IPS-18a (cell line): ENCODE data around the gene SLC7A9.

Experiments used
- H3K27ac ChIP-seq: one replicate; pipeline ENCODE4 v1.5.1; 2013; ENCODE audit warnings: low read length
- H3K27me3 ChIP-seq: one replicate; pipeline ENCODE4 v1.6.1; 2013; ENCODE audit warnings: mild to moderate bottlenecking, low read length; ENCODE audit not compliant: control insufficient read depth, insufficient read depth
- H3K36me3 ChIP-seq: one replicate; pipeline ENCODE4 v1.6.1; 2013; ENCODE audit warnings: low read depth, low read length; ENCODE audit not compliant: control insufficient read depth
- H3K4me1 ChIP-seq: one replicate; pipeline ENCODE4 v1.6.1; 2013; ENCODE audit warnings: low read depth, low read length; ENCODE audit not compliant: control insufficient read depth
- H3K4me3 ChIP-seq: one replicate; pipeline ENCODE4 v1.5.1; 2013; ENCODE audit warnings: low read length
- H3K9ac ChIP-seq: one replicate; pipeline ENCODE4 v1.6.1; 2013; ENCODE audit warnings: mild to moderate bottlenecking, low read length, moderate library complexity
- H3K9me3 ChIP-seq: one replicate; pipeline ENCODE4 v1.6.1; 2013; ENCODE audit warnings: low read depth, low read length; ENCODE audit not compliant: control insufficient read depth

SLC7A9 gene

DNA sequence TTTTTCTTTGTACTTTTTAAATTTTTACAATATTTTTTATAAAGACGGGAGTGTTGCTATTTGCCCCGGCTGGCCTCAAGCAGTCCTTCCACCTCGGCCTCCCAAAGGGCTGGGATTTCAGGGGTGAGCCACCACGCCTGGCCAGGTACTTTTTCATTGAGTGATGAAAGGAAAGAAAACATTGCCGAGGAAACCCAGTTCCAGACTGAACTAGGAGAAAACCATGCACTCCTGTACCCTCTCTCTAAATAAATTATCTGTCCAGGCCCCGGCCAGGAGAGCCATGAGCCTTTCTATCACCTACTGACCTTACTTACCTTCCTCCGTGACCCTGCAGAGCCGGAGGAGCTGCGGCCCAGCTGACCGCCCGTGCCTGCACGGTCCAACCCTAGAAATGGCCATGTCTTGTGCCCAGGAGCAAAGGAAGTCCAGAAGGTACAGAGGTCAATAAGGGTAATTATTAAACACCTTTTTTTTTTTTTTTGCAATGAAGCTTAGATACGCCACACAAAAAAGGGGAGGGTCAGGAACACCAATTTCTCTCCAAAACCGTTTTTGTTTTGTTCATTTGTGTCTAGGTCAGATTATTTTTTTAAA lies at the start of gene SLC7A9:
Gene SLC7A9 (minus strand): TSS at position 399 of the 597 bp plus-strand sequence. CDS start 1,233 bp downstream, outside the sequence.
- no peaks in the 10 kb centered on the region for H3K36me3 ChIP-seq
- H3K4me3 ChIP-seq, result no peak within 1 kb of the TSS
- H3K9me3 ChIP-seq, result no peaks in the 10 kb centered on the region
- no peak within 1 kb of the TSS for H3K9ac ChIP-seq
- no peaks in the 10 kb centered on the region for H3K27me3 ChIP-seq
- H3K27ac ChIP-seq, result no peak within 1 kb of the TSS
- H3K4me1 ChIP-seq, result peaks cover 7% of the 10 kb centered on the region

GRCh38 chr19:32919365-32919764 lies 49.8 kb upstream of the SLC7A9 start:
- H3K36me3 ChIP-seq, result peaks cover 4% of the 10 kb centered on the region
- H3K27ac ChIP-seq, result no peak overlapping the region

DNA sequence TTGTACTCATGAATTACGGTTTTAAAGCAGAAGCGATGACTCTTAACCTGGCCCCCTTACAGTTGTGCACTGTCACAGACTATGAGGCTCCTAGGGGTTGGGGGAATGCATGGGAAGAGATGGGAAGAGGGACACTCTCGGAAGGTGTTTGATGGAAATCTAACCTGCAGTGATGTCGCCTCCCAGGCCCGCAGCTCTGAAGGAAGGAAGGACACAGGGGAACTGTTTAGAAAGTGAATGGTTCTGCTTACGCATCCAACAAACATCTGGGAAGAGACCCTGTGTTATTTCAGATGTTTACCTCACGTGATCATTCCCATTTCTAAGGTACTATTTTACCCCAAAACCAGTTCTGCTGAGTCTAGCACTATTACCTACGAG lies 48.0 kb upstream of the SLC7A9 start:
- Histone ChIP-seq H3K9me3 (no peaks in the 10 kb centered on the region), H3K27ac (no peak overlapping the region), H3K27me3 (no peaks in the 10 kb centered on the region), H3K9ac (no peak overlapping the region), H3K36me3 (no peaks in the 10 kb centered on the region), H3K4me1 (peaks cover 10% of the 10 kb centered on the region), H3K4me3 (no peak overlapping the region)

More at GRCh38 chr19:32919365-32919764, 49.8 kb upstream of the SLC7A9 start:
- Histone ChIP-seq H3K4me3 (no peak overlapping the region), H3K9me3 (no peaks in the 10 kb centered on the region), H3K9ac (no peak overlapping the region), H3K27me3 (no peaks in the 10 kb centered on the region), H3K4me1 (peaks cover 10% of the 10 kb centered on the region)

GRCh38 chr19:32916969-32917615 lies 47.5 kb upstream of the SLC7A9 start:
- no peak overlapping the region for H3K9ac ChIP-seq
- peaks cover 10% of the 10 kb centered on the region for H3K4me1 ChIP-seq
- no peak overlapping the region for H3K27ac ChIP-seq
- no peaks in the 10 kb centered on the region for H3K9me3 ChIP-seq
- no peaks in the 10 kb centered on the region for H3K27me3 ChIP-seq
- no peaks in the 10 kb centered on the region for H3K36me3 ChIP-seq
- H3K4me3 ChIP-seq, result no peak overlapping the region

- Histone ChIP-seq H3K36me3 (no peaks in the 10 kb centered on the region), H3K4me3 (no peak overlapping the region), H3K9ac (no peak overlapping the region), H3K27ac (no peak overlapping the region), H3K27me3 (no peaks in the 10 kb centered on the region), H3K4me1 (peaks cover 10% of the 10 kb centered on the region), H3K9me3 (no peaks in the 10 kb centered on the region)
Measured at GRCh38 chr19:32914879-32915660, 45.5 kb upstream of the SLC7A9 start.

DNA sequence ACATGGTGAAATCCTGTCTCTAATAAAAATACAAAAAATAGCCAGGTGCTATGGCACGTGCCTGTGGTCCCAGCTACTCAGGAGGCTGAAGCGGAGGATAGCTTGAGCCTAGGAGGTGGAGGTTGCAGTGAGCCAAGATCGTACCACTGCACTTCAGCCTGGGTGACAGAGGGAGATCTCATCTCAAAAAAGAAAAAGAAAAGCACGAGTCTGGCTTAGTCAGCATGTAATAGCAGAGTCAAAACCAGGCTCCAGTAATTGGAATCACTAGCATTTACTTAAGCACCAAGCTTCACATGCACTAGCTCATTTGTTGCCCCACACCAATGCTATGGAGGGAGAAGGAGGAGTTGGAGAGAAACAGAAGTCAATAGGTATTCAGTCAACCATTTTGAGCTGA lies 41.9 kb upstream of the SLC7A9 start:
- Histone ChIP-seq H3K36me3 (no peaks in the 10 kb centered on the region), H3K27ac (no peak overlapping the region), H3K4me3 (no peak overlapping the region), H3K9me3 (no peaks in the 10 kb centered on the region), H3K4me1 (no peaks in the 10 kb centered on the region), H3K9ac (no peak overlapping the region), H3K27me3 (no peaks in the 10 kb centered on the region)

DNA sequence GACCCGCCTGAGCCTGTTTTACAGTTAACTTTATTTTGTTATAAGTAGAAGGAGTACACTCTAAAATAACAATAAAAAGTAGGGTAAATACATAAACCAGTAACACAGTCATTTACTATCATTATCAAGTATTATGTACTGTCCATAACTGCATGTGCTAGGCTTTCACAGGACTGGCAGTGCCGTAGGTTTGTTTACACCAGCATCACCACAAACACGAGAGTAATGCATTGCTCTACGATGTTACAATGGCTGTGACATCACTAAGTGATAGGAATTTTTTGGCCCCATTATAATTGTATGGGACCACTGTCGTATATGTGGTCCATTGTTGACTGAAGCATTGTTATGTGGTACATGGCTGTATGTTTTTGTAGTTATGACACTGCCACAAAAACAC lies 41.3 kb upstream of the SLC7A9 start:
- Histone ChIP-seq H3K36me3 (no peaks in the 10 kb centered on the region), H3K9me3 (no peaks in the 10 kb centered on the region)

DNA sequence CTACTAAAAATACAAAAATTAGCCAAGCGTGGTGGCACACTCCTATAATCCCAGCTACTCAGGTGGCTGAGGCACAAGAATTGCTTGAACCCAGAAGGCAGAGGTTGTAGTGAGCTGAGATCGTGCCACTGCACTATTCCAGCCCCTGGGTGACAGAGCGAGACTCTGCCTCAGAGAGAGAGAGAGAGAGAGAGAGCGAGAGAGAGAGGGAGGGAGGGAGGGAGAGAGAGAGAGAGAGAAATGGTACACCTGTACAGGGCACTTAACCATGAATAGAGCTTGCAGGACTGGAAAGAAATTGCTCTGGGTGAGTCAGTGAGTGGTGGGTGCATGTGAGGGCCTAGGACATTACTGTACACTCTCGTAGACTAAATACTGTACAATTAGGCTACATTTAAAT lies 40.5 kb upstream of the SLC7A9 start:
- Histone ChIP-seq H3K27ac (no peak overlapping the region), H3K9ac (no peak overlapping the region), H3K4me1 (no peaks in the 10 kb centered on the region), H3K4me3 (no peak overlapping the region), H3K36me3 (no peaks in the 10 kb centered on the region), H3K27me3 (no peaks in the 10 kb centered on the region), H3K9me3 (no peaks in the 10 kb centered on the region)

More for the DNA sequence above, 41.3 kb upstream of the SLC7A9 start:
- Histone ChIP-seq H3K4me1 (no peaks in the 10 kb centered on the region), H3K9ac (no peak overlapping the region), H3K4me3 (no peak overlapping the region), H3K27me3 (no peaks in the 10 kb centered on the region), H3K27ac (no peak overlapping the region)

DNA sequence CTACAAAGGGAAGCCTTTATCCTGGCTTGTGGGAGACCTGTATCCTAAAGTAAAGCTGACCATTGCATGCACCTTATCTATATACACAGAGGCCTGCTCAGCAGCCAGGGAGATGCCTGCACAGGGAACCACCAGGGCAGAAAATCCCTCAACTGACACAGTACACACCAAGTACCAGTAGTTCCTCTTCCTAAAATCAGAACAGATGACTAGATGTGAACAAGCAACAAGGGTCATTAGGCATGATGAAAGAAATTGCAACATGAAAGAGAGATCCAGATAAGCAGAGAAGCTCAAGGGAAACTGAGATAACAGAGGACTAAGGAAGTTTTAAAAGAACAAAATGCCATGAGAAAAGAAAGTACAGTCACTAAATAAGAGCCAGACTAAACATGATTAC lies 39.7 kb upstream of the SLC7A9 start:
- Histone ChIP-seq H3K9ac (no peak overlapping the region), H3K27me3 (no peaks in the 10 kb centered on the region), H3K4me1 (no peaks in the 10 kb centered on the region), H3K27ac (no peak overlapping the region), H3K36me3 (no peaks in the 10 kb centered on the region), H3K4me3 (no peak overlapping the region), H3K9me3 (no peaks in the 10 kb centered on the region)

GRCh38 chr19:32908641-32909190 lies 39.1 kb upstream of the SLC7A9 start:
- no peaks in the 10 kb centered on the region for H3K36me3 ChIP-seq

DNA sequence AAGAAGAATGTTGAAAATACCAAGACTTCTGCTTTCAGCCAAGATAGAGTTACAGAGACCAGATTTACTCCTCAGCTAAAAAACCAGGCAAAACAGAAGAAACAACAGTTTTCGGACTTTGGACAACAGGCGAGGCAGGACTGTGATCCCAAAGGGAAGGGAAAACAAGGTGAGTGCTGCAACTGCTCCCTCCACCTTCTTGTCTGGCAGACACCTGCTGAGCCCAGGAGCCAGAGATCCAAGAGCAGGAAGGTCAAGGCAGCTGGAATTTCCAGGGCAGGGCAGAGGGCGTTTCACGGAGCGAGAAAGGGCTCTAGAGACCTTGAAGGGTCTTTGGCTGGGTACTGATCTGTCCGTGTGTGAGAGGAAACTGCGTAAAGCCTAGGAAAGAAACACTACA lies 32.9 kb upstream of the SLC7A9 start:
- Histone ChIP-seq H3K36me3 (no peaks in the 10 kb centered on the region), H3K4me1 (peaks cover 8% of the 10 kb centered on the region), H3K9ac (no peak overlapping the region), H3K4me3 (no peak overlapping the region), H3K27me3 (no peaks in the 10 kb centered on the region), H3K9me3 (no peaks in the 10 kb centered on the region), H3K27ac (no peak overlapping the region)

More at GRCh38 chr19:32908641-32909190, 39.1 kb upstream of the SLC7A9 start:
- Histone ChIP-seq H3K4me1 (no peaks in the 10 kb centered on the region), H3K27me3 (no peaks in the 10 kb centered on the region), H3K9ac (no peak overlapping the region), H3K4me3 (no peak overlapping the region), H3K27ac (no peak overlapping the region), H3K9me3 (no peaks in the 10 kb centered on the region)
